GM19035 (cell line): ENCODE results near the gene TMED4.

Source experiments
- ATAC-seq: cut with Tn5 transposase; IDR thresholded peaks from one replicate; pipeline ENCODE4 v1.9.1; 2021; ENCODE audit not compliant: unreplicated experiment

The TMED4 gene

DNA sequence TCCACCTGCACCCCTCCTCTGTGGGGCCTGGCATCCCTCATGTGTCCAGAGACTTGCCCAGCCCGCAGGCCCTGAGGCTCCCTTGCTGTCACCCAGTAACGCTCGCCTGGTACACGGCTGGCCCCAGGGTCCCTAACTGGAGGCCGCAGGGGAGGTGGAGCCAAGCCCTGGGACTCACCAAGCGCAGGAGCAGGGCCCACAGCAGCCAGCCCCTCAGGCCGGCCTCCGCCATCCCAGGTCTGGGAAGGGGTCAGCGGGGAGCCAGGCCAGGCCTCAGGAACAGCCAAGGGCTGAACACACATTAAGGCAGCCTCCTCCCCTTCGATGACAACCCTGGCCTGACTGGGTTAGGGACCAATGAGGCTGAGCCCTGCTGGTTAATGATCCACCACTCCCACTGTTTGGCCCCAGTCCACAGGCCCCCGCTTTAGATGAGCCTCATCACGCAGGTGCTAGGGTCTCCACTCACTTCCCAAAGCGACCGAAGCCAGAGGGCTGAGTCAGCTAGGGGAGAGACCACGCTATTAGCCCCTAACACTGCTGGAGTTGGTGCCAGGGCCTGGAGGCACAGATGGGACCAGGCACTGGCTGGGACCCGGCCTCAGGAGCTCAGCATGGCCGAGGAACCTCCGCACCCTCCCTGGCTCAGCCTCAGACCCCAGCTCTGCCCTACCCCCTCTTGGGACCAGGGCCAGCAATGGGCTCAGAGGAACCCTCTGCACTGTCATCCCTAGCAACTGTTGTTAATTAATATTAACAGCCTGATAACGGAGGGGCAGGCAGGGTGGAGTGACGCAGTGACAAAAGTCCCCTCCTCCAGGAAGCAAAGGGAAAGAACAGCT, 40.8 kb downstream of the TMED4 start, which contains the start of gene NPC1L1:
TSS of gene NPC1L1 (minus strand) at position 303 of the 842 bp plus-strand sequence. CDS start at position 232, 71 bp downstream.
- ATAC-seq = no peak

DNA sequence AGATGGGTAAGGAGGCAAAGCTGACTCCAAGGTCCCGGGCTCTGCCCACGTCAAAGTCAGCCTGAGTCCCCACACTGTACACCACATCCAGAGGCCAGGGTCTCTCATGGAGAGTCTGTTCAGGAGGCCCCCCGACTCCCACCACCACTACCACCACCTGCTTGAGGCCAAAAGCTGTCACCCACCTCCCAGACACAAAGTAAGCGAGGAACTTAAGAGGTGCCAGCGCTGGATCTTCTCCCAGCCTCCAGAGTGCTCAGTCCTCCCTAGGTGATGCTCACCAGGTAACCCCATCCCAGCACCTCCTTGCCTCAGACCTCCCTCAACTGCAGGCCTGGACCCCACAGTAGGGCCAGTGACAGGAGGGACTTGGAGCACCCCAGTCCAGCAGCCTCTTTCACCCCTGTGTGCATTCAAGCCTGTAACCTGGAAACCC, 41.4 kb downstream of the TMED4 start:
- ATAC-seq = no peak

DNA sequence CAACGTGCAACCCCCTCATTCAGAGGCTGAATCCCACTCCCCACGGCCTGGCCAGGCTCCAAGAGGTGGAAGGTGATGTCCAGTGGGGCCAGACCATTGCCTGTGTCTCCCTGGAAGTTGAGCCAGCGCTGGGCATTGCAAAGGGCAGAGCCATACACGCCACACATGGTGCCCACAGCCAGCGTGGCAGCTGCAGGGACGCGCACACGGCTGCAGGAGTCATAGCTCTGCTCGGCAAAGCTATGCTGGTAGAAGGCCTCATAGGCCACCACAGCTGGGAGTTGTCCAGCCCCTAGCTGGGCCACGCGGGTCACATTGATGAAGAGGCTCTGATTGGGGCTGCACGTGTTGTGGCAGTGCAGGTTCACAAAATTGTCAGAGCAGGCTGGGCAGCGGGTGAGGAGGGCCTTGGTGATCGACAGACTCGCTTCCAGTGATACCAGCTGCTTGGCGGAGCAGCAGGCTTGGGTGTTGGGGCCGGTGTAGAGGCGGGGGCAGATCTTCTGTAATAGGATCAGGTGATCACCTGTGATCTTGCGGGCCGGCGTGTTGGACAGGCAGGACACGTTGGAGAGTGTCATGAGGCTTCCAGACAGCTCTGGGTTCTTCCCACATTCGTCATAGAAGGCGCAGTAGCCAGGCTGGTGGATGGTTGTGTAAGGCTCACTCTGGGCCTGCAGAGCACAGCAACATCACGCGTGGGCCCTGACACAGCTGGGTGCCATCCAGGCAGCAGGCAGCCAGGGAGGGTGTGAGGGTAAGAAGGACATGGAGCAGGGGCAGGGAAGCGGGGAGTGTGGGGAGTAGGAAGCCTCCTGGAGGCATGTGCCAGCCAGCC, 42.1 kb downstream of the TMED4 start:
- ATAC-seq = no peak

DNA sequence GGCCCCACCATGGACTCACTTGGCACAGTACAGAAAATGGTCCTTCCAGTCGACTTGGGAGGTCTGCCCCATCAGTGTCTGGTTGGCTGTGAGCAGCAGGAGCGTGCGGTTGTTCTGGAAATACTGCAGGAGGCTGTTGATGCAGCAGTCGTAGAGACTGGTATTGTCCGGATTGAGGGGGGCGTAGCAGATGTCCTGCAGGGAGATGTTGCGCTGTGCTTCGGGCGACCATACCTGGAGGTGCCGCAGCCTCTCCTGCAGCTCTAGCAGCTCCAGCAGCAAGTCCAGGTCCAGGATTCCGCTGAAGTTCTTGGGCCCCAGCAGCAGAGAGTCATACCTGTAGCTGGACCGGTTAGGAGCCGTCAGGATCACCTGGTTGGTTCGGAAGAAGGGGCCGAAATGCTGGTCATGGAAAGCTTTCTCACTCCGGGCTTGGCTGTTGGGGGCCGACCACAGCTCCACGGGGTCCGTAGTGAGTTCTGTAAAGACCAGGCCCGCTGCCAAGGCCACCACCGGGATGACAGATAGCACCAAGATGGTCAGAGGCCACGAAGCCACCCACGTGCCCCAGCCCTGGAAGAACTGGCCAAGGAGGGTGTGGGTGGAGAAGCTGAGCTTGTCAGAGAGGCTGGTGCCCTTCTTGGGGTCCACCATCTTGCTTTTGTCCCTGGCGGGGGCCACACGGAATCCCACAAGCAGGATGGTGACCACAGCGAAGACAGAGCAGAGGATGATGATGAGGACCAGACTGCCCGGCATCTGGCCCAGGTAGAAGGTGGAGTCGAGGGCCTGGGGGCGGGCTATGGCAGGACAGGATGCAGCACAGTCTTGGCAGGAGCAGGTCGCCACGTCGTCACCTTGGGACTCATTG, 43.0 kb downstream of the TMED4 start:
- ATAC-seq = no peak

DNA sequence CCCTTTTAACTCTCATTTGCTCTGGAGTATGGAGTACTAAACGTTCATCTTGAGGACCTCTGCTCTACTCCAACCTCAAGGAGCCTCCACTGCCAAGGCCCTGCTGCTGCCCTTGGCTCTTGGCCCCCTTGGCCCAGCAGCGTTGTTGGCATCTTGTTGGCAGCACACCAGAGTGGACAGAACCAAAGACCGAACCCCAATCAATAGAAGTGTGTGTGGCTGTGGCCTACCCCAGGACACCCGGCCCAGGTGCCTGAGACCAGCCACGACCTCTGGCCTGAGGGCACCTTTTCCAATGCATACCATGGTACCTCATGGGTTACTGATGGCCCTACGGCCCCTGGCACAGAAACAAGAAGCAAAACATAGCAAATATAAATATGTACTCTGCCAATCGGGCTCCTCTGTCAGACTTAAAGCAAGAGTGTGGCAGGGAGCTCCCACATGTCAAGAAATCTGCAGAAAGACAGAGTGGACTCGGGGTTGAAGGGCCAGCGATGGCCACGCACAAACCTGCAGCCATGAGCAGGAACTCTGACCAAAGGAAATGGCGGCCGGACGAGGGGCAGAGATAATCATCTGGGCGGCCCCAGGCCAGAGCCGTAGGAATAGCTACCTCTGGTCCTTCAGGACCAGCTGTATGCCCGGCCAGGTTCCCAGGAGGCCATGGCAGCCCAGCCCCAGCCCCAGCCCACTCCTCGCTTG, 43.8 kb downstream of the TMED4 start:
- no peak for ATAC-seq

DNA sequence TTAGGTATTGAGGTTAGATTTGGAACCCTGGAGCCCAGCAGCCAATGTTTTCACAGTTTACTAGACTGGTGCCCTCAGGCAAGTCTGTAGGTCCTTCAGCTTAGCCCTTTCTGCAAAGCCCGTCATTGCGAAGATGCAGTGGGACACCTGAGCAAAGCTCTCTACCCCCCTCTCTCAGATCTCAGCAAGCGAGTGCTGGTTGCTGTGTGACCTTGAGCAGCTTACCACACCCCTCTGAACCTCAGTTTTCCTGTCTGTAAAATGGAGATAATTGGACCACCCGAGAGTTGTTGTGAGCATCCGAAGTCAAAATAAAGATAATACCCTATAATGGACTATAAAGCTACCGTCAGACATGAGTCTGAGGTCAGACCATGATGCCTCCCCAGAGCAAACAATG, 44.6 kb downstream of the TMED4 start:
- ATAC-seq = no peak

DNA sequence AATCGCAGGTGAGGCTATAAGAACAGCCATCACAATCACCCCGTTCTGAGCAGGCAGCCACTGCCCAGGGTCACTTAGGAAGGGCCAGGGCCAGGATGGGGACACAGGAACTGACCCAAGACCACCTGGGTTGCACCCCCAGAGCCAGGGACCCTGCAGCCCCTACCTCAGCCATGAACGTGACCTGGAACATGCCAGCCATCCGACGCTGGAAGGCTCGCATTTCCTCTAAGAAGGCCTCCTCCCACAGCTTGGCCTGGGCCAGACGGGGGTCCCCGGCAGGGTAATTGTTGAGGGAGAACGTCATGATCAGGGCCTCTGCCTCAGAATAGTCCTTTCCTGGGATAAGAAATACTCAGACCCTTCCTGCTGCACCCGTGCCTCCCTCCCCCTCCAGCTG, 45.9 kb downstream of the TMED4 start:
- no peak for ATAC-seq

DNA sequence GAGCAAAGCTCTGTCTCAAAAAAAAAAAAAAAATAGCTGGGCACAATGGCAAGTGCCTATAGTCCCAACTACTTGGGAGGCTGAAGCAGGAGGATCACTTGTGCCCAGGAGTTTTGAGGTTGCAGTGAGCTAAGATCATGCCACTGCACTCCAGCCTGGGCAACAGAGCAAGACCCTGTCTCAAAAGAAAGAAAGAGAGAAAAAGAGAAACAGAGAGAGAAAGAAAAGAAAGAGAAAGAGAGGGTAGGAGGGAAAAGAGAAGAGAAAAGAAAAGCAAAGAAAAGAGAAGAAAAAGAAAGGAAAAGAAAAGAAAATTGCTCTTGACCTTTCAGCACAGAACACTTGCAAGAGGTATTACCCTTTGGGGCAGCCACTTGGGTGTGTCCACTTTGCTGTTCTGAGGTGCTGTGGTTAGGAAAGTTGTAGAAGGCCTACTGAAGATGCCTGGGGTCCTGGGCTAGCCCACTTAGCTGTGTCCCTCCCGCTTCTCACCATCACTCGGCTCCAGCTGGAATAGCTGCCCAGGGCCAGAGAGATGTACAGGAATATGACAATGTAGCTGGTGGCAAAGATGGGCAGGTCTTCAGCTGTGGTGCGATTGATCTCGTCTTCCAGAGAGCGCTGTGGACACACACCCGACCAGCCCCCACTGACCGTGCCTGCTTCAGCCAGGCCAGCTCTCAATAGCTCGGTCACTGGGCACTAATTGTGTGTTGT, 46.5 kb downstream of the TMED4 start:
- no peak for ATAC-seq

DNA sequence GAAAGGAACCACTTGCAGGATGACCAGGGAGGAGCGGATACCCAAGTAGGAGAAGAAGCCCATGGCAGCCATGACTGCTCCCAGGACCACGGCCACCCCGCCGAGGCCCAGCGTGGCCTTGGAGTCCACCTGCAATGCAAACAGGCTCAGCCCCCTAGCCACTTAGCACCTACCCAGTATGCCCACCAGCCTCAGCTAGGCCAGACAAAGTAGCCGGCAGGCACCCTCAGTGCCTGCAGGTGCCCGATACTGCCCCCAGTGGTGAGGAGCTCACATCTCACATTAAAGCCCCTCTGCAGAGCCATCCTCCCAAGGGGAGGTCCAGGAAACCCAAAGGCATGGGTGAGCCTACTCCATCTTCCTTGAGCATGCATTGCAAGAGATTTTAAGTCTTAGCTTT, 47.5 kb downstream of the TMED4 start:
- ATAC-seq = no peak

DNA sequence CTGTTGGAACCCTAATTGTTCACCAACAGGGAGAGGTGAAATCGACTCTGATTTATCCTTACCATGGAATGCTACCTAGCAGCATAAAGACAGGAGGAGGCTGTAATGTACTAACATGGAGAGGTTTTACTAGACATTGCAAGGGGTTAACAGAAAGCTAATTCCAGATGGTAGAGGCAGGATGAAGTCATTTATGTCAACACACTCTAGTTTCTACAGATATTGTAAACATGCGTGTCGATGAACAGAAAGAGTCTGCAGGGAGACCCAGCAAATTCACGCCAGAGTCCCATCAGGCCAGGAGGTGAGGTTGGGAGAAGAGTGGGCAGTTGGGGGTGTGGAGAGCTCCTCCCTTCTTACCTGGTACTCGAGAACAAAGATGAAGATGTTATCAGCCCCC, 47.9 kb downstream of the TMED4 start:
- ATAC-seq = no peak

DNA sequence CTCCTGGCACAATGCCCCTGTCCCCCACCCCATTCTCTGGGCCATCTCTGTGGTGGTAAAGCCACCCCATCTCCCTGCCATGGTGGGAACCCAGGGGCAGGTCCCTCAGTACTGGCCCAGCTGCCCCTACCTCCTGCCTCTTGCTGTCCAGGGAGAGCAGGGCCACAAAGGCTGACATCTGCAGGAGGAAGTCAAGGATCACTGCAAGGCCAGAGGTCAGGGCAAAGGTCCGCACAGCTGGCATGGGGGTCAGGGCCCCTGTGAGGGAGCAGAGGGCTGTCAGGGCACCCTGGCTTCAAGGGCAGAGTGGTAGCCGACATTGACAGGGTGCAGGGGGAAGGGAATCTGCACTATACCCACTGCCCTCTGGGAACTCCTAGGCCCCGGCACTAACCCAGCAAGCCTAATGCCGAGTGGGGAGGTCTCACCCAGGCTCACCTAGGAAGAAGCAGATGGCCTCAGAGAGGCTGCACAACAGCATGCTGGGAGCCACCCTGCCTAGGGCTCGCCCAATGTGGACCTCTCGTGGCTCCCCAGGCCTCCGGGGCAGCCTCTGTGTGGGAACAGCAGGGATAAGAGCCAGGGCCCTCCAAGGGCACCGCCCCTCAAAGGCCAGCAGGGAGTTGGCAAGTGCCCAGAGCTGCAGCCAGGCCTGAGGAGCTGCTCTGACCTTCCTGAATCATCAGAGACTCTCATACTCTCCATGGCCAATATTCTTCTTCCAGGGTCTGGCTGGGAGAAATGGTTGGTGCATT, 48.6 kb downstream of the TMED4 start:
- ATAC-seq = no peak

DNA sequence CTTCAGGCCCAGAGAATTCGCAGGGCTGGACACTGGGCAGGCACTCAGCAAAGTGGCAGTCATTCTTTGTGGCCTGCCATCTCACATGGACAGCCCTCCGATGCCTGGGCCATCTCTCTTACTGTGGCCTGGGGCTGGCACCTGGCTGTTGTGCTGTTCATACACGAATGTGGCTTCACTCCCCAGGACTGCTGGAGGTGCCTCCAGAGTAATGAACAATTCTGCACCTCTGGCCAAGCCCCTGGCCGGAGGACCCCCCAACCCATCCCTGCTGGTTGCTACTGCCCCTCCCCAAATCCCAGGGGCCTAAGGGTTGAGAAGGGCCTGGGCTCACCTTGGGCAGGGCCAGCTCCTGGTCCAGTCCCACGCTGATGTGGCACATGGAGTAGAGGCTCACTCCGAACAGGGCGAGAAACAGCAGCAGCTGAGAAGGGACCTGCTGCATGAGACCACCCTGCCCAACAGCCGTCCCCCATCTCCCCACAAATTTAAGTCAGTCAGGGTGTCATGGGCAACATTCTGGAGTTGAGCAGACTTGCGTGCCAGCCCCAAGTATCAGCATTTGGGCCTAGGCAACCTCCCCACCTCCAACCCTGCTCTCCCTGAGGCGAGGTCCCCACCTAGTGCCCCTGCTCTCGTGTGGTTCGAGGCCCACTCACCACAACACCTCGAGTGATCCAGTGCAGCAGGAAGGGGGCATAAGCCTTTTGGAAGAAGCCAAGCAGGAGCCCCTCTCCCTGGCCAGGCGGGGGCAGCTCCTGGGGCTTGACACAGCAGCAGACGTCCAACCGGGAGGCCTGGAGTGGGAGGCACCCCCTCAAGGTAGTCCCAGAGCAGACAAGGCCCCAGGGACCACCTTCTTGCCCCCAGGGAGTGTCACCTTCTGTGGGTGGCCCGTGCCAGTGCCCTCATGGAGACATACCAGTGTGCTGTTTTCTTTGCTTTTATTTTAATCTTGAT, 50.3 kb downstream of the TMED4 start:
- no peak for ATAC-seq

DNA sequence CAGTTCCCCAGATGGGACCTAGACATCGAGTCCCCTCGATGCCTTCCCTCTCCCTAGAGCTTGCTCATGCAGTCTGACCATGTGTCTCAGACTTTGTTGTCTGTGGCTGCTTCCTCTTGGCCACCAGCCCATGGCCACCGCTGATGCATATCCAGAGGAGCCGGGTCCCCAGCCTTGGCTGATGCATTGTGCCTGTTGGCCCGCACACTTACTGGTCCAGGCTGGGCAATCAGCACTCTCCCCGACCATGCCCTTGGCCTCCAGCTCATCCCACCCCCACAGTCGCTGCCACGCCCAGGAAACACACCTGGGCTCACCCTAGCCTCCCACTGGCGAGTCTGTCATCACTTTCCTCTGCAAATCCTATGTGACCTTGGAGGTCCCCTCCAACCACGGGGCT, 51.0 kb downstream of the TMED4 start:
- no peak for ATAC-seq
